Measurements from ENCODE around the gene WAPL.

Gene WAPL

GRCh38 chr10:86450806-86451603 is 70.6 kb downstream of the WAPL start:
- Histone ChIP-seq H3K36me3 (ENCODE audit: control insufficient read depth, insufficient read depth, low read length) (peaks cover 83% of the 10 kb centered on the region), H3K9me3 (ENCODE audit: control insufficient read depth, insufficient read depth, low read length) (no peaks in the 10 kb centered on the region), H3K4me1 (ENCODE audit: control insufficient read depth, insufficient read depth, low read length) (no peaks in the 10 kb centered on the region), H3K27me3 (ENCODE audit: control insufficient read depth, insufficient read depth, low read length) (no peaks in the 10 kb centered on the region), H3K27ac (ENCODE audit: low read depth, low read length) (no peak overlapping the region), H3K9ac (ENCODE audit: low read depth, low read length) (no peak overlapping the region), H3K4me3 (ENCODE audit: low read depth, low read length) (no peak overlapping the region)

GRCh38 chr10:86449926-86450558 is 71.5 kb downstream of the WAPL start:
- Histone ChIP-seq H3K9me3 (ENCODE audit: control insufficient read depth, insufficient read depth, low read length) (no peaks in the 10 kb centered on the region), H3K36me3 (ENCODE audit: control insufficient read depth, insufficient read depth, low read length) (peaks cover 85% of the 10 kb centered on the region), H3K4me1 (ENCODE audit: control insufficient read depth, insufficient read depth, low read length) (no peaks in the 10 kb centered on the region), H3K4me3 (ENCODE audit: low read depth, low read length) (no peak overlapping the region), H3K27me3 (ENCODE audit: control insufficient read depth, insufficient read depth, low read length) (no peaks in the 10 kb centered on the region), H3K9ac (ENCODE audit: low read depth, low read length) (no peak overlapping the region), H3K27ac (ENCODE audit: low read depth, low read length) (no peak overlapping the region)

GRCh38 chr10:86447432-86447831 is 74.2 kb downstream of the WAPL start:
- Histone ChIP-seq H3K4me3 (ENCODE audit: low read depth, low read length) (no peak overlapping the region), H3K9me3 (ENCODE audit: control insufficient read depth, insufficient read depth, low read length) (no peaks in the 10 kb centered on the region), H3K36me3 (ENCODE audit: control insufficient read depth, insufficient read depth, low read length) (peaks cover 91% of the 10 kb centered on the region), H3K27me3 (ENCODE audit: control insufficient read depth, insufficient read depth, low read length) (no peaks in the 10 kb centered on the region), H3K4me1 (ENCODE audit: control insufficient read depth, insufficient read depth, low read length) (no peaks in the 10 kb centered on the region), H3K9ac (ENCODE audit: low read depth, low read length) (no peak overlapping the region), H3K27ac (ENCODE audit: low read depth, low read length) (no peak overlapping the region)

- Histone ChIP-seq H3K9ac (ENCODE audit: low read depth, low read length) (no peak overlapping the region), H3K9me3 (ENCODE audit: control insufficient read depth, insufficient read depth, low read length) (no peaks in the 10 kb centered on the region), H3K4me3 (ENCODE audit: low read depth, low read length) (no peak overlapping the region), H3K27me3 (ENCODE audit: control insufficient read depth, insufficient read depth, low read length) (no peaks in the 10 kb centered on the region), H3K4me1 (ENCODE audit: control insufficient read depth, insufficient read depth, low read length) (no peaks in the 10 kb centered on the region), H3K36me3 (ENCODE audit: control insufficient read depth, insufficient read depth, low read length) (peaks cover 91% of the 10 kb centered on the region), H3K27ac (ENCODE audit: low read depth, low read length) (no peak overlapping the region)
These were observed 74.6 kb downstream of the WAPL start for GRCh38 chr10:86446987-86447386.

- H3K9ac ChIP-seq (ENCODE audit: low read depth, low read length), result no peak overlapping the region
- no peaks in the 10 kb centered on the region for H3K9me3 ChIP-seq (ENCODE audit: control insufficient read depth, insufficient read depth, low read length)
- H3K4me1 ChIP-seq (ENCODE audit: control insufficient read depth, insufficient read depth, low read length), result no peaks in the 10 kb centered on the region
- H3K4me3 ChIP-seq (ENCODE audit: low read depth, low read length), result no peak overlapping the region
- peaks cover 91% of the 10 kb centered on the region for H3K36me3 ChIP-seq (ENCODE audit: control insufficient read depth, insufficient read depth, low read length)
- H3K27me3 ChIP-seq (ENCODE audit: control insufficient read depth, insufficient read depth, low read length), result no peaks in the 10 kb centered on the region
- no peak overlapping the region for H3K27ac ChIP-seq (ENCODE audit: low read depth, low read length)
These were observed 75.2 kb downstream of the WAPL start for GRCh38 chr10:86446440-86446839.

- H3K27ac ChIP-seq (ENCODE audit: low read depth, low read length), result no peak overlapping the region
- no peak overlapping the region for H3K9ac ChIP-seq (ENCODE audit: low read depth, low read length)
- no peaks in the 10 kb centered on the region for H3K4me1 ChIP-seq (ENCODE audit: control insufficient read depth, insufficient read depth, low read length)
- no peak overlapping the region for H3K4me3 ChIP-seq (ENCODE audit: low read depth, low read length)
- H3K27me3 ChIP-seq (ENCODE audit: control insufficient read depth, insufficient read depth, low read length), result no peaks in the 10 kb centered on the region
- H3K9me3 ChIP-seq (ENCODE audit: control insufficient read depth, insufficient read depth, low read length), result no peaks in the 10 kb centered on the region
- H3K36me3 ChIP-seq (ENCODE audit: control insufficient read depth, insufficient read depth, low read length), result peaks cover 89% of the 10 kb centered on the region
These were observed 77.7 kb downstream of the WAPL start for GRCh38 chr10:86443936-86444335.

- Histone ChIP-seq H3K4me1 (ENCODE audit: control insufficient read depth, insufficient read depth, low read length) (no peaks in the 10 kb centered on the region), H3K9ac (ENCODE audit: low read depth, low read length) (no peak overlapping the region), H3K27me3 (ENCODE audit: control insufficient read depth, insufficient read depth, low read length) (no peaks in the 10 kb centered on the region), H3K9me3 (ENCODE audit: control insufficient read depth, insufficient read depth, low read length) (no peaks in the 10 kb centered on the region), H3K27ac (ENCODE audit: low read depth, low read length) (no peak overlapping the region), H3K4me3 (ENCODE audit: low read depth, low read length) (no peak overlapping the region), H3K36me3 (ENCODE audit: control insufficient read depth, insufficient read depth, low read length) (peaks cover 87% of the 10 kb centered on the region)
These were observed 78.5 kb downstream of the WAPL start for GRCh38 chr10:86443069-86443468.

GRCh38 chr10:86440874-86441843 is 80.4 kb downstream of the WAPL start:
- no peak overlapping the region for H3K4me3 ChIP-seq (ENCODE audit: low read depth, low read length)
- no peak overlapping the region for H3K9ac ChIP-seq (ENCODE audit: low read depth, low read length)
- no peaks in the 10 kb centered on the region for H3K9me3 ChIP-seq (ENCODE audit: control insufficient read depth, insufficient read depth, low read length)
- H3K4me1 ChIP-seq (ENCODE audit: control insufficient read depth, insufficient read depth, low read length), result peaks cover 14% of the 10 kb centered on the region
- H3K27me3 ChIP-seq (ENCODE audit: control insufficient read depth, insufficient read depth, low read length), result no peaks in the 10 kb centered on the region
- H3K27ac ChIP-seq (ENCODE audit: low read depth, low read length), result no peak overlapping the region
- H3K36me3 ChIP-seq (ENCODE audit: control insufficient read depth, insufficient read depth, low read length), result peaks cover 94% of the 10 kb centered on the region

- Histone ChIP-seq H3K27ac (ENCODE audit: low read depth, low read length) (no peak overlapping the region), H3K9me3 (ENCODE audit: control insufficient read depth, insufficient read depth, low read length) (no peaks in the 10 kb centered on the region), H3K36me3 (ENCODE audit: control insufficient read depth, insufficient read depth, low read length) (peaks cover 90% of the 10 kb centered on the region), H3K9ac (ENCODE audit: low read depth, low read length) (no peak overlapping the region), H3K4me3 (ENCODE audit: low read depth, low read length) (no peak overlapping the region), H3K27me3 (ENCODE audit: control insufficient read depth, insufficient read depth, low read length) (no peaks in the 10 kb centered on the region), H3K4me1 (ENCODE audit: control insufficient read depth, insufficient read depth, low read length) (peaks cover 31% of the 10 kb centered on the region)
These were observed 82.0 kb downstream of the WAPL start for GRCh38 chr10:86439544-86439943.

GRCh38 chr10:86438091-86438749 is 83.4 kb downstream of the WAPL start:
- no peaks in the 10 kb centered on the region for H3K27me3 ChIP-seq (ENCODE audit: control insufficient read depth, insufficient read depth, low read length)
- H3K27ac ChIP-seq (ENCODE audit: low read depth, low read length), result no peak overlapping the region
- H3K36me3 ChIP-seq (ENCODE audit: control insufficient read depth, insufficient read depth, low read length), result peaks cover 78% of the 10 kb centered on the region
- H3K4me1 ChIP-seq (ENCODE audit: control insufficient read depth, insufficient read depth, low read length), result peaks cover 32% of the 10 kb centered on the region
- H3K9me3 ChIP-seq (ENCODE audit: control insufficient read depth, insufficient read depth, low read length), result no peaks in the 10 kb centered on the region
- H3K9ac ChIP-seq (ENCODE audit: low read depth, low read length), result no peak overlapping the region
- no peak overlapping the region for H3K4me3 ChIP-seq (ENCODE audit: low read depth, low read length)
